Measurements from ENCODE around the gene NOP56. TPM values are rescaled to one million over a fixed set of nuclear protein-coding genes. Genes with fewer than 3 reads are reported as not detected.
A peak's percentile ranks its signal among the peaks of the same experiment; 100 is the strongest.

Gene NOP56
- total RNA-seq, 1 donor from 2014 or later, result 32.1 TPM

GRCh38 chr20:2690718-2691117 lies 38.3 kb downstream of the NOP56 start:
- H3K4me3 ChIP-seq, result no peak overlapping the region
- DNase-seq (ENCODE audit: low spot score in 2 of 2), result peak in 1 of 2 donors; percentile 60
- H3K27ac ChIP-seq, result no peak overlapping the region
- H3K36me3 ChIP-seq, result no peaks in the 10 kb centered on the region
- peaks cover 6% of the 10 kb centered on the region for H3K27me3 ChIP-seq
- H3K4me1 ChIP-seq, result peaks cover 2 to 7% of the 10 kb centered on the region in 2 donors
- TF ChIP-seq CTCF (IDR thresholded peaks at IDR 0.05), result no peak
- intact Hi-C loops (cut with DNase I), result loop anchor here (5.0 to 10.0 kb wide), 3 partner anchors 62 to 184 kb away; partner anchors contain the start of gene PTPRA
- no peaks in the 10 kb centered on the region for H3K9me3 ChIP-seq

- DNase-seq (ENCODE audit: low spot score in 2 of 2), result peak in 1 of 2 donors; percentile 52
- Histone ChIP-seq H3K27me3 (peaks cover 6% of the 10 kb centered on the region), H3K27ac (no peak overlapping the region), H3K36me3 (no peaks in the 10 kb centered on the region), H3K9me3 (no peaks in the 10 kb centered on the region), H3K4me1 (peaks cover 2 to 7% of the 10 kb centered on the region in 2 donors), H3K4me3 (no peak overlapping the region)
- intact Hi-C loops (cut with DNase I), result loop anchor here (5.0 to 10.0 kb wide), 3 partner anchors 61 to 184 kb away; partner anchors contain the start of gene PTPRA
- TF ChIP-seq CTCF (IDR thresholded peaks at IDR 0.05), result no peak
Measured at GRCh38 chr20:2691127-2691526, 38.7 kb downstream of the NOP56 start.

GRCh38 chr20:2691663-2692035 lies 39.2 kb downstream of the NOP56 start:
- intact Hi-C loops (cut with DNase I), result loop anchor here (2.0 to 10.0 kb wide), 4 partner anchors 61 to 183 kb away; partner anchors contain the start of genes PCED1A, PTPRA and VPS16

GRCh38 chr20:2692036-2692885 lies 39.8 kb downstream of the NOP56 start, which contains the start of gene EBF4:
Gene EBF4, plus strand, starts transcription at chr20:2692780. Its CDS starts 866 bp downstream, at chr20:2693646.
- intact Hi-C loops (cut with DNase I), result loop anchor here (2.0 to 10.0 kb wide), 4 partner anchors 60 to 183 kb away; partner anchors contain the start of genes PCED1A, PTPRA and VPS16

More at GRCh38 chr20:2691663-2692035, 39.2 kb downstream of the NOP56 start:
- TF ChIP-seq CTCF (IDR thresholded peaks at IDR 0.05), result no peak
- Histone ChIP-seq H3K4me1 (peaks cover 2 to 7% of the 10 kb centered on the region in 2 donors), H3K27me3 (peaks cover 6% of the 10 kb centered on the region), H3K4me3 (peak overlapping the region; percentile 65 to 92), H3K9me3 (no peaks in the 10 kb centered on the region), H3K36me3 (no peaks in the 10 kb centered on the region), H3K27ac (peak overlapping the region; percentile 83 to 94)
- DNase-seq (ENCODE audit: low spot score in 2 of 2), result peak in 1 of 2 donors; percentile 56

GRCh38 chr20:2692886-2693285 lies 40.5 kb downstream of the NOP56 start:
- Histone ChIP-seq H3K27me3 (peaks cover 6% of the 10 kb centered on the region), H3K4me1 (peaks cover 2 to 7% of the 10 kb centered on the region in 2 donors), H3K27ac (peak overlapping the region in 1 of 2 donors; percentile 73), H3K9me3 (no peaks in the 10 kb centered on the region), H3K36me3 (no peaks in the 10 kb centered on the region), H3K4me3 (peak overlapping the region; percentile 65 to 92)
- DNase-seq (ENCODE audit: low spot score in 2 of 2), result no peak
- intact Hi-C loops (cut with DNase I), result loop anchor here (1.0 to 10.0 kb wide), 6 partner anchors 29 to 182 kb away; partner anchors contain the start of genes IDH3B, NOP56, PCED1A and PTPRA
- TF ChIP-seq CTCF (IDR thresholded peaks at IDR 0.05), result no peak

More at GRCh38 chr20:2692036-2692885, 39.8 kb downstream of the NOP56 start, which contains the start of gene EBF4:
- Histone ChIP-seq H3K9me3 (no peaks in the 10 kb centered on the region), H3K27me3 (peaks cover 6% of the 10 kb centered on the region), H3K36me3 (no peaks in the 10 kb centered on the region), H3K27ac (peak within 1 kb of the TSS; percentile 83 to 94), H3K4me3 (peak within 1 kb of the TSS; percentile 65 to 92), H3K4me1 (peaks cover 2 to 7% of the 10 kb centered on the region in 2 donors)
- no peak for TF ChIP-seq CTCF (IDR thresholded peaks at IDR 0.05)
- DNase-seq (ENCODE audit: low spot score in 2 of 2), result peak in 1 of 2 donors; percentile 71

All from ascending aorta (tissue), 2 donors.